Liver (tissue), 3 donors: ENCODE data around the gene CERT1.

ENCODE experiments used
- EGR1 ChIP-seq, 2 donors: IDR thresholded peaks; 2 replicates each; pipeline ENCODE4 v1.6.1; 2016 to 2018; ENCODE audit warnings: antibody characterized with exemption in 2 of 2, low read depth in 2 of 2
- FOXA1 ChIP-seq: IDR thresholded peaks from 2 replicates; pipeline ENCODE4 v1.6.1; 2016; ENCODE audit warnings: antibody characterized with exemption
- GABPA ChIP-seq, 2 donors: IDR thresholded peaks in 1 of 2; conservative IDR thresholded peaks in 1 of 2; 2 replicates each; pipeline ENCODE4 v1.6.1; 2016; ENCODE audit warnings: antibody characterized with exemption in 2 of 2, mild to moderate bottlenecking in 1 of 2, moderate library complexity in 1 of 2
- RAD21 ChIP-seq, 2 donors: IDR thresholded peaks; 2 replicates each; pipeline ENCODE4 v1.6.1; 2016; ENCODE audit warnings: antibody characterized with exemption in 2 of 2, mild to moderate bottlenecking in 2 of 2
- TAF1 ChIP-seq: conservative IDR thresholded peaks from 2 replicates; pipeline ENCODE4 v1.6.1; 2016; ENCODE audit warnings: antibody characterized with exemption, mild to moderate bottlenecking
- YY1 ChIP-seq: IDR thresholded peaks from 2 replicates; pipeline ENCODE4 v1.6.1; 2016; ENCODE audit warnings: antibody characterized with exemption, mild to moderate bottlenecking
- TF ChIP-seq, protein P1 (sequence below): fragments of 150-350 bp; IDR thresholded peaks from 2 replicates; pipeline ENCODE4 v1.5.1; 2017; ENCODE audit warnings: improper control_type of control experiment, low read depth, low read length; ENCODE audit not compliant: missing input control
- TF ChIP-seq, protein P2 (sequence below): IDR thresholded peaks from 2 replicates; pipeline ENCODE4 v1.6.1; 2016; ENCODE audit warnings: antibody characterized with exemption
- TF ChIP-seq, protein P3 (sequence below): IDR thresholded peaks from 2 replicates; pipeline ENCODE4 v1.6.1; 2016; ENCODE audit warnings: antibody characterized with exemption
- TF ChIP-seq, protein P4 (sequence below): IDR thresholded peaks from 2 replicates; pipeline ENCODE4 v1.6.1; 2016; ENCODE audit warnings: antibody characterized with exemption, mild to moderate bottlenecking
- TF ChIP-seq, protein P5 (sequence below): IDR thresholded peaks from 2 replicates; pipeline ENCODE4 v1.6.1; 2016; ENCODE audit warnings: antibody characterized with exemption
- donor health status: healthy.
- donor health status: healthy.

DNA sequence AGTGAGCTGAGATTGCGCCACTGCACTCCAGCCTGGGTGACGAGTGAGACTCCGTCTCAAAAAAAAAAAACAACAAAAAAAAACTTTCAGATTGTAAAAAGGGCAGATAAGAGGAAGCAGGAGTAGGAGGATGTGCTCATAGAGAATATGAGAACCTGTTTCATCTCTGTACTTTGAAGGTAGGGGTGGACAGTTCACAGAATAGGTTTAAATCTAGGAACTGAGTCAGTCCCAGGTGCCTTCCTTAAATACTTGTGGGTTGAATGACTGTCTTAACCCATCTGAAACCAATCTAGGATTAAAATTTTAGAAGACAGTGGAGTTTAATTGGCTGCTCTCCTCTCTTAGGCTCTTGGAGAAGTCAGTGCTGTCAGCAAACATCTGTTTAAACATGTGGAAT lies 12.6 kb upstream of the CERT1 start:
- TF ChIP-seq, protein P1, sequence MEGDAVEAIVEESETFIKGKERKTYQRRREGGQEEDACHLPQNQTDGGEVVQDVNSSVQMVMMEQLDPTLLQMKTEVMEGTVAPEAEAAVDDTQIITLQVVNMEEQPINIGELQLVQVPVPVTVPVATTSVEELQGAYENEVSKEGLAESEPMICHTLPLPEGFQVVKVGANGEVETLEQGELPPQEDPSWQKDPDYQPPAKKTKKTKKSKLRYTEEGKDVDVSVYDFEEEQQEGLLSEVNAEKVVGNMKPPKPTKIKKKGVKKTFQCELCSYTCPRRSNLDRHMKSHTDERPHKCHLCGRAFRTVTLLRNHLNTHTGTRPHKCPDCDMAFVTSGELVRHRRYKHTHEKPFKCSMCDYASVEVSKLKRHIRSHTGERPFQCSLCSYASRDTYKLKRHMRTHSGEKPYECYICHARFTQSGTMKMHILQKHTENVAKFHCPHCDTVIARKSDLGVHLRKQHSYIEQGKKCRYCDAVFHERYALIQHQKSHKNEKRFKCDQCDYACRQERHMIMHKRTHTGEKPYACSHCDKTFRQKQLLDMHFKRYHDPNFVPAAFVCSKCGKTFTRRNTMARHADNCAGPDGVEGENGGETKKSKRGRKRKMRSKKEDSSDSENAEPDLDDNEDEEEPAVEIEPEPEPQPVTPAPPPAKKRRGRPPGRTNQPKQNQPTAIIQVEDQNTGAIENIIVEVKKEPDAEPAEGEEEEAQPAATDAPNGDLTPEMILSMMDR, result no peak
- TF ChIP-seq, protein P2, sequence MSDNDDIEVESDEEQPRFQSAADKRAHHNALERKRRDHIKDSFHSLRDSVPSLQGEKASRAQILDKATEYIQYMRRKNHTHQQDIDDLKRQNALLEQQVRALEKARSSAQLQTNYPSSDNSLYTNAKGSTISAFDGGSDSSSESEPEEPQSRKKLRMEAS, result no peak
- TF ChIP-seq, protein P3, sequence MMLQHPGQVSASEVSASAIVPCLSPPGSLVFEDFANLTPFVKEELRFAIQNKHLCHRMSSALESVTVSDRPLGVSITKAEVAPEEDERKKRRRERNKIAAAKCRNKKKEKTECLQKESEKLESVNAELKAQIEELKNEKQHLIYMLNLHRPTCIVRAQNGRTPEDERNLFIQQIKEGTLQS, result no peak
- TF ChIP-seq YY1 (no peak), TAF1 (no peak), FOXA1 (no peak), EGR1 (IDR thresholded peaks at IDR 0.05; ENCODE audit: low read depth in 2 of 2) (no peak), RAD21 (IDR thresholded peaks at IDR 0.05) (no peak), GABPA (IDR thresholded peaks at IDR 0.05 in 1 of 2, conservative IDR thresholded peaks at IDR 0.05 in 1 of 2) (no peak)
- TF ChIP-seq, protein P4, sequence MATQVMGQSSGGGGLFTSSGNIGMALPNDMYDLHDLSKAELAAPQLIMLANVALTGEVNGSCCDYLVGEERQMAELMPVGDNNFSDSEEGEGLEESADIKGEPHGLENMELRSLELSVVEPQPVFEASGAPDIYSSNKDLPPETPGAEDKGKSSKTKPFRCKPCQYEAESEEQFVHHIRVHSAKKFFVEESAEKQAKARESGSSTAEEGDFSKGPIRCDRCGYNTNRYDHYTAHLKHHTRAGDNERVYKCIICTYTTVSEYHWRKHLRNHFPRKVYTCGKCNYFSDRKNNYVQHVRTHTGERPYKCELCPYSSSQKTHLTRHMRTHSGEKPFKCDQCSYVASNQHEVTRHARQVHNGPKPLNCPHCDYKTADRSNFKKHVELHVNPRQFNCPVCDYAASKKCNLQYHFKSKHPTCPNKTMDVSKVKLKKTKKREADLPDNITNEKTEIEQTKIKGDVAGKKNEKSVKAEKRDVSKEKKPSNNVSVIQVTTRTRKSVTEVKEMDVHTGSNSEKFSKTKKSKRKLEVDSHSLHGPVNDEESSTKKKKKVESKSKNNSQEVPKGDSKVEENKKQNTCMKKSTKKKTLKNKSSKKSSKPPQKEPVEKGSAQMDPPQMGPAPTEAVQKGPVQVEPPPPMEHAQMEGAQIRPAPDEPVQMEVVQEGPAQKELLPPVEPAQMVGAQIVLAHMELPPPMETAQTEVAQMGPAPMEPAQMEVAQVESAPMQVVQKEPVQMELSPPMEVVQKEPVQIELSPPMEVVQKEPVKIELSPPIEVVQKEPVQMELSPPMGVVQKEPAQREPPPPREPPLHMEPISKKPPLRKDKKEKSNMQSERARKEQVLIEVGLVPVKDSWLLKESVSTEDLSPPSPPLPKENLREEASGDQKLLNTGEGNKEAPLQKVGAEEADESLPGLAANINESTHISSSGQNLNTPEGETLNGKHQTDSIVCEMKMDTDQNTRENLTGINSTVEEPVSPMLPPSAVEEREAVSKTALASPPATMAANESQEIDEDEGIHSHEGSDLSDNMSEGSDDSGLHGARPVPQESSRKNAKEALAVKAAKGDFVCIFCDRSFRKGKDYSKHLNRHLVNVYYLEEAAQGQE, result no peak
- TF ChIP-seq, protein P5, sequence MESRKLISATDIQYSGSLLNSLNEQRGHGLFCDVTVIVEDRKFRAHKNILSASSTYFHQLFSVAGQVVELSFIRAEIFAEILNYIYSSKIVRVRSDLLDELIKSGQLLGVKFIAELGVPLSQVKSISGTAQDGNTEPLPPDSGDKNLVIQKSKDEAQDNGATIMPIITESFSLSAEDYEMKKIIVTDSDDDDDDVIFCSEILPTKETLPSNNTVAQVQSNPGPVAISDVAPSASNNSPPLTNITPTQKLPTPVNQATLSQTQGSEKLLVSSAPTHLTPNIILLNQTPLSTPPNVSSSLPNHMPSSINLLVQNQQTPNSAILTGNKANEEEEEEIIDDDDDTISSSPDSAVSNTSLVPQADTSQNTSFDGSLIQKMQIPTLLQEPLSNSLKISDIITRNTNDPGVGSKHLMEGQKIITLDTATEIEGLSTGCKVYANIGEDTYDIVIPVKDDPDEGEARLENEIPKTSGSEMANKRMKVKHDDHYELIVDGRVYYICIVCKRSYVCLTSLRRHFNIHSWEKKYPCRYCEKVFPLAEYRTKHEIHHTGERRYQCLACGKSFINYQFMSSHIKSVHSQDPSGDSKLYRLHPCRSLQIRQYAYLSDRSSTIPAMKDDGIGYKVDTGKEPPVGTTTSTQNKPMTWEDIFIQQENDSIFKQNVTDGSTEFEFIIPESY, result no peak
